Endothelial cell of umbilical vein (primary cell): Measurements from ENCODE around the gene BIRC2. TPM values are rescaled to one million over a fixed set of nuclear protein-coding genes. Genes with fewer than 3 reads are reported as not detected.

Experiments used
- BruUV-seq: library from RNA; stranded (reverse); fragments of 400-500 nt; replicated peaks from 2 replicates; lab custom pipeline; 2021; lab: Mats Ljungman, UMichigan
- CTCF ChIA-PET: fragments of 300-600, 350-600 bp; sonication (Branson Sonifier 250); formaldehyde crosslinking; loops from one replicate; lab custom pipeline; 2021; ENCODE audit warnings: antibody characterized with exemption, inconsistent platforms; lab: Charles Lee
- POLR2A ChIA-PET: fragments of 300-600, 350-600 bp; sonication (Branson Sonifier 250); formaldehyde crosslinking; loops from one replicate; lab custom pipeline; 2021; ENCODE audit warnings: antibody characterized with exemption, inconsistent platforms; lab: Charles Lee
- DNase-seq: peaks from one replicate; pipeline ENCODE4 v3.0.0-alpha.2; 2011; ENCODE audit warnings: low read depth, low spot score
- FAIRE-seq: peaks from 2 replicates; lab custom pipeline; 2011; peaks lifted over from hg19 to GRCh38; lab: Jason Lieb, UNC
- H2AFZ ChIP-seq: 2 replicates; pipeline ENCODE4 v1.6.0; 2012; ENCODE audit warnings: low read depth, low read length, control low read depth, inconsistent platforms
- H3K27ac ChIP-seq: 2 replicates; pipeline ENCODE4 v1.5.1; 2011; ENCODE audit warnings: low read depth, mild to moderate bottlenecking, control low read depth, low read length, moderate library complexity; ENCODE audit not compliant: insufficient read depth
- H3K27me3 ChIP-seq, 2 experiments: 2 replicates each; pipeline versions ENCODE4 v1.6.0 to v1.6.1; 2011; ENCODE audit warnings: low read length in 2 of 2, mixed read lengths in 1 of 2; ENCODE audit not compliant: control insufficient read depth in 2 of 2, insufficient read depth in 2 of 2
- H3K36me3 ChIP-seq, 2 experiments: 2 replicates in 1 of 2; 3 replicates in 1 of 2; pipeline ENCODE4 v1.5.1; 2011; ENCODE audit warnings: low read length in 2 of 2, mild to moderate bottlenecking in 1 of 2, moderate library complexity in 1 of 2; ENCODE audit not compliant: control insufficient read depth in 2 of 2, insufficient read depth in 2 of 2; ENCODE audit errors: extremely low read depth in 1 of 2
- H3K4me1 ChIP-seq: 3 replicates; pipeline ENCODE4 v1.5.1; 2011; ENCODE audit warnings: mild to moderate bottlenecking, low read length; ENCODE audit not compliant: control insufficient read depth, insufficient read depth; ENCODE audit errors: extremely low read depth
- H3K4me2 ChIP-seq: 2 replicates; pipeline ENCODE4 v1.6.1; 2011; ENCODE audit warnings: low read length, control low read depth, mixed read lengths; ENCODE audit not compliant: insufficient read depth
- H3K4me3 ChIP-seq, 3 experiments: fragments of 200-600 bp in 1 of 3; sonication (generic), shearing (Covaris generic) in 1 of 3; replicated peaks in 1 of 3; 2 replicates each; pipeline ENCODE4 v1.5.1; 2011 to 2016; ENCODE audit warnings: control low read depth in 3 of 3, low read length in 3 of 3, mild to moderate bottlenecking in 2 of 3, inconsistent platforms in 1 of 3, low read depth in 1 of 3, moderate library complexity in 1 of 3; ENCODE audit not compliant: insufficient read depth in 1 of 3
- H3K79me2 ChIP-seq: 2 replicates; pipeline ENCODE4 v1.6.0; 2012; ENCODE audit warnings: low read length, inconsistent platforms; ENCODE audit not compliant: control insufficient read depth, insufficient read depth
- H3K9ac ChIP-seq: replicated peaks from 2 replicates; pipeline ENCODE3; 2011; ENCODE audit warnings: low read length, control low read depth; ENCODE audit not compliant: insufficient read depth; ENCODE audit errors: extremely low read depth
- H3K9me1 ChIP-seq: replicated peaks from 3 replicates; pipeline ENCODE4 v1.6.0; 2011; ENCODE audit warnings: mild to moderate bottlenecking, low read length; ENCODE audit not compliant: control insufficient read depth, insufficient read depth; ENCODE audit errors: extremely low read depth
- H3K9me3 ChIP-seq: replicated peaks from 2 replicates; pipeline ENCODE4 v1.5.1; 2012; ENCODE audit warnings: low read length, inconsistent platforms; ENCODE audit not compliant: control insufficient read depth, insufficient read depth
- H4K20me1 ChIP-seq: replicated peaks from 2 replicates; pipeline ENCODE3; 2011; ENCODE audit warnings: mild to moderate bottlenecking, low read length; ENCODE audit not compliant: control insufficient read depth, insufficient read depth; ENCODE audit errors: extremely low read depth
- EZH2 ChIP-seq: IDR thresholded peaks from 2 replicates; pipeline ENCODE4 v1.6.1; 2012; ENCODE audit warnings: borderline replicate concordance, low read depth, mild to moderate bottlenecking, moderate library complexity, low read length, inconsistent platforms; ENCODE audit not compliant: severe bottlenecking
- FOS ChIP-seq: IDR thresholded peaks from 2 replicates; pipeline ENCODE4 v1.6.1; 2011; ENCODE audit warnings: mild to moderate bottlenecking, low read length, moderate library complexity, borderline replicate concordance; ENCODE audit not compliant: insufficient read depth
- GATA2 ChIP-seq: IDR thresholded peaks from 2 replicates; pipeline ENCODE4 v1.7.0; 2011; ENCODE audit warnings: low read depth, mild to moderate bottlenecking, moderate library complexity, mixed read lengths, low read length; ENCODE audit not compliant: insufficient read length, insufficient read depth
- JUN ChIP-seq: IDR thresholded peaks from 2 replicates; pipeline ENCODE4 v1.6.1; 2011; ENCODE audit warnings: borderline replicate concordance, low read depth; ENCODE audit not compliant: insufficient read length, insufficient read depth
- MAX ChIP-seq: IDR thresholded peaks from 2 replicates; pipeline ENCODE4 v1.6.1; 2011; ENCODE audit not compliant: insufficient read depth, insufficient read length
- MYC ChIP-seq: IDR thresholded peaks from one replicate; pipeline ENCODE4 v1.6.1; 2011; ENCODE audit warnings: mild to moderate bottlenecking, low read depth, low read length
- POLR2A ChIP-seq: IDR thresholded peaks from 2 replicates; pipeline ENCODE4 v1.6.1; 2012; ENCODE audit warnings: low read depth, mild to moderate bottlenecking, control low read depth, low read length
- POLR2AphosphoS5 ChIP-seq: IDR thresholded peaks from 2 replicates; pipeline ENCODE4 v1.6.1; 2012; ENCODE audit warnings: low read depth, mild to moderate bottlenecking, control low read depth, low read length, moderate library complexity; ENCODE audit not compliant: insufficient read depth
- dilution Hi-C: fragments of 300-500 bp; cut with MboI; formaldehyde crosslinking; loops from one replicate; pipeline ENCODE4 v1.15.0; 2019; ENCODE audit warnings: low sequenced_read_pairs; ENCODE audit not compliant: extremely low pct_ligation_motif_present
- intact Hi-C: fragments of 100-400 bp; cut with micrococcal nuclease; formaldehyde crosslinking; loops from one replicate; pipeline ENCODE4 v1.10.0; 2022
- polyA plus RNA-seq, 4 experiments: library from polyadenylated mRNA; depleted of rRNA in 3 of 4; stranded (reverse) in 3 of 4; unstranded in 1 of 4; fragments of >200 nt; gene quantifications; 2 replicates each; pipeline versions ENCODE4 v1.2.1 to v1.2.3, GENCODE V29; 2011 to 2012; ENCODE audit warnings: missing spikeins in 1 of 4
- total RNA-seq: library from RNA; stranded (reverse); gene quantifications from 2 replicates; pipeline ENCODE4 v1.2.3, GENCODE V29; 2021
- TF ChIP-seq, protein P1 (sequence below), 2 donors: IDR thresholded peaks; 1 replicate in 1 of 2; 2 replicates in 1 of 2; pipeline ENCODE4 v1.5.1; 2011; ENCODE audit warnings: low read length in 2 of 2, mild to moderate bottlenecking in 2 of 2, moderate library complexity in 2 of 2, control low read depth in 1 of 2, inconsistent platforms in 1 of 2, low read depth in 1 of 2; ENCODE audit not compliant: insufficient read depth in 1 of 2; ENCODE audit errors: extremely low read depth in 1 of 2

Gene BIRC2
- total and polyA plus RNA-seq, 2 donors (not counting 3 experiments of a cell fraction or from before 2014, with no cell fraction given): 42.8 to 47.3 TPM

- Histone ChIP-seq H2AFZ (no peak overlapping the region), H3K4me2 (no peak overlapping the region), H3K36me3 (peaks cover 3 to 18% of the 10 kb centered on the region in 2 experiments), H3K4me3 (no peak overlapping the region), H3K27ac (no peak overlapping the region), H3K27me3 (no peaks in the 10 kb centered on the region), H3K9me1 (no peaks in the 10 kb centered on the region), H3K9me3 (no peaks in the 10 kb centered on the region), H3K79me2 (peaks cover 21% of the 10 kb centered on the region), H3K4me1 (no peaks in the 10 kb centered on the region), H3K9ac (no peak overlapping the region), H4K20me1 (peaks cover 3% of the 10 kb centered on the region)
- FAIRE-seq: no peak
- TF ChIP-seq FOS (no peak), GATA2 (no peak)
- TF ChIP-seq, protein P1, sequence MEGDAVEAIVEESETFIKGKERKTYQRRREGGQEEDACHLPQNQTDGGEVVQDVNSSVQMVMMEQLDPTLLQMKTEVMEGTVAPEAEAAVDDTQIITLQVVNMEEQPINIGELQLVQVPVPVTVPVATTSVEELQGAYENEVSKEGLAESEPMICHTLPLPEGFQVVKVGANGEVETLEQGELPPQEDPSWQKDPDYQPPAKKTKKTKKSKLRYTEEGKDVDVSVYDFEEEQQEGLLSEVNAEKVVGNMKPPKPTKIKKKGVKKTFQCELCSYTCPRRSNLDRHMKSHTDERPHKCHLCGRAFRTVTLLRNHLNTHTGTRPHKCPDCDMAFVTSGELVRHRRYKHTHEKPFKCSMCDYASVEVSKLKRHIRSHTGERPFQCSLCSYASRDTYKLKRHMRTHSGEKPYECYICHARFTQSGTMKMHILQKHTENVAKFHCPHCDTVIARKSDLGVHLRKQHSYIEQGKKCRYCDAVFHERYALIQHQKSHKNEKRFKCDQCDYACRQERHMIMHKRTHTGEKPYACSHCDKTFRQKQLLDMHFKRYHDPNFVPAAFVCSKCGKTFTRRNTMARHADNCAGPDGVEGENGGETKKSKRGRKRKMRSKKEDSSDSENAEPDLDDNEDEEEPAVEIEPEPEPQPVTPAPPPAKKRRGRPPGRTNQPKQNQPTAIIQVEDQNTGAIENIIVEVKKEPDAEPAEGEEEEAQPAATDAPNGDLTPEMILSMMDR (IDR thresholded peaks at IDR 0.05; ENCODE audit: extremely low read depth in 1 of 2, insufficient read depth in 1 of 2, low read depth in 1 of 2, low read length in 2 of 2): no peak
- intact Hi-C loops (no loop called here), dilution Hi-C loops (no loop called here)
- DNase-seq: no peak
- BruUV-seq: no TSS peak
- CTCF ChIA-PET: interaction anchor here (1.4 to 5.4 kb wide), 4 partner anchors 8 to 266 kb away, joined by 3 to 36 read pairs (median 5); no protein-coding TSS in a partner anchor
- POLR2A ChIA-PET: no interaction called here
These were observed 53.6 kb downstream of the BIRC2 start for GRCh38 chr11:102400603-102401002.

GRCh38 chr11:102401905-102402304, 54.9 kb downstream of the BIRC2 start:
- no TSS peak for BruUV-seq
- H3K9me3 ChIP-seq: no peaks in the 10 kb centered on the region
- no peaks in the 10 kb centered on the region for H3K4me1 ChIP-seq
- no peak overlapping the region for H3K4me2 ChIP-seq
- dilution Hi-C loops (no loop called here), intact Hi-C loops (loop anchor here (2.0 kb wide), 1 partner anchor 51 kb away; the partner anchor contains the start of gene TMEM123)
- H3K9ac ChIP-seq: no peak overlapping the region
- peaks cover 3 to 14% of the 10 kb centered on the region in 2 experiments for H3K36me3 ChIP-seq
- DNase-seq (no peak), FAIRE-seq (no peak)
- ChIA-PET CTCF (interaction anchor here (1.1 to 5.4 kb wide), 5 partner anchors 9 to 264 kb away, joined by 3 to 36 read pairs (median 5); no protein-coding TSS in a partner anchor), POLR2A (no interaction called here)
- no peak for TF ChIP-seq POLR2A
- TF ChIP-seq, protein P1 (IDR thresholded peaks at IDR 0.05; ENCODE audit: extremely low read depth in 1 of 2, insufficient read depth in 1 of 2, low read depth in 1 of 2, low read length in 2 of 2): no peak
- no peak for TF ChIP-seq MYC
- no peak for TF ChIP-seq FOS
- TF ChIP-seq MAX: no peak
- no peak for TF ChIP-seq GATA2
- no peak for TF ChIP-seq EZH2
- no peak for TF ChIP-seq POLR2AphosphoS5
- TF ChIP-seq JUN: no peak
- H3K27ac ChIP-seq: no peak overlapping the region
- H3K9me1 ChIP-seq: no peaks in the 10 kb centered on the region
- no peaks in the 10 kb centered on the region for H3K27me3 ChIP-seq
- H4K20me1 ChIP-seq: peaks cover 3% of the 10 kb centered on the region
- no peak overlapping the region for H3K4me3 ChIP-seq
- H2AFZ ChIP-seq: no peak overlapping the region
- H3K79me2 ChIP-seq: peaks cover 30% of the 10 kb centered on the region
